ENCODE measurements around the gene C10orf120. TPM values are rescaled to one million over a fixed set of nuclear protein-coding genes. Genes with fewer than 3 reads are reported as not detected.

The C10orf120 gene
- total and polyA plus RNA-seq, 9 of the 15 experiments (the other 6 are each of a cell fraction or from before 2014, with no cell fraction given): not detected

GRCh38 chr10:122669842-122670241, 29.8 kb downstream of the C10orf120 start:
- ChIA-PET POLR2A (no interaction called here), CTCF (ENCODE audit: low intra/inter-chr PET ratio) (no interaction called here)
- in situ Hi-C loops (cut with MboI) (no loop called here), intact Hi-C loops (cut with micrococcal nuclease) (no loop called here)
- Histone ChIP-seq H3K9ac (ENCODE audit: insufficient read depth in 1 of 2, low read depth in 2 of 2, low read length in 2 of 2) (no peak overlapping the region), H3K79me2 (ENCODE audit: control insufficient read depth, insufficient read depth, low read length) (no peaks in the 10 kb centered on the region), H3K4me1 (replicated peaks in 1 of 2; ENCODE audit: control insufficient read depth in 2 of 2, insufficient read depth in 2 of 2, low read length in 2 of 2) (no peaks in the 10 kb centered on the region), H4K20me1 (replicated peaks; ENCODE audit: control insufficient read depth, insufficient read depth, low read length) (no peaks in the 10 kb centered on the region), H3K4me3 (no peak overlapping the region), H3K9me1 (ENCODE audit: control insufficient read depth, insufficient read depth, low read length) (no peaks in the 10 kb centered on the region), H3K27me3 (ENCODE audit: control insufficient read depth in 2 of 2, insufficient read depth in 2 of 2, low read length in 2 of 2) (peaks cover 0 to 4% of the 10 kb centered on the region in 2 experiments; a peak in 2 of 5 replicates), H3K9me3 (replicated peaks; ENCODE audit: control insufficient read depth, insufficient read depth, low read depth, low read length) (no peaks in the 10 kb centered on the region), H2AFZ (ENCODE audit: low read depth, low read length) (no peak overlapping the region), H3K36me3 (ENCODE audit: control insufficient read depth, insufficient read depth, low read length) (no peaks in the 10 kb centered on the region), H3K4me2 (ENCODE audit: insufficient read depth, low read length) (no peak overlapping the region), H3K27ac (ENCODE audit: extremely low read depth, low read depth, low read length) (no peak overlapping the region)
- FAIRE-seq (no peak), DNase-seq (ENCODE audit: extremely low read depth in 1 of 4, low spot score in 3 of 4) (no peak), ATAC-seq (no peak)
- no peak for TF ChIP-seq FIP1L1 (IDR thresholded peaks at IDR 0.05; ENCODE audit: low read depth, low read length, poor library complexity, severe bottlenecking)
- peak; percentile 35 for TF ChIP-seq ZNF316 (IDR thresholded peaks at IDR 0.05)
- 0% methylated on average over 2 of the region's 2 CpGs for WGBS (ENCODE audit: insufficient coverage, low coverage, missing lambda C conversion rate)
- BruUV-seq (replicated peaks): no TSS peak

- ChIA-PET POLR2A (no interaction called here), CTCF (ENCODE audit: low intra/inter-chr PET ratio) (no interaction called here)
- no peak overlapping the region for H2AFZ ChIP-seq (ENCODE audit: low read depth, low read length)
- peaks cover 0 to 9% of the 10 kb centered on the region in 2 experiments; a peak in 2 of 5 replicates for H3K27me3 ChIP-seq (ENCODE audit: control insufficient read depth in 2 of 2, insufficient read depth in 2 of 2, low read length in 2 of 2)
- no peak for ATAC-seq
- BruUV-seq (replicated peaks): no TSS peak
- intact Hi-C loops (cut with micrococcal nuclease): no loop called here
- no peaks in the 10 kb centered on the region for H3K79me2 ChIP-seq (ENCODE audit: control insufficient read depth, insufficient read depth, low read length)
- 7% methylated on average over 2 of the region's 2 CpGs for WGBS (ENCODE audit: insufficient coverage, low coverage, missing lambda C conversion rate)
- H3K4me1 ChIP-seq (replicated peaks in 1 of 2; ENCODE audit: control insufficient read depth in 2 of 2, insufficient read depth in 2 of 2, low read length in 2 of 2): no peaks in the 10 kb centered on the region
- H3K4me3 ChIP-seq: no peak overlapping the region
- no peaks in the 10 kb centered on the region for H3K36me3 ChIP-seq (ENCODE audit: control insufficient read depth, insufficient read depth, low read length)
- no peaks in the 10 kb centered on the region for H3K9me3 ChIP-seq (replicated peaks; ENCODE audit: control insufficient read depth, insufficient read depth, low read depth, low read length)
- H3K9ac ChIP-seq (ENCODE audit: insufficient read depth in 1 of 2, low read depth in 2 of 2, low read length in 2 of 2): no peak overlapping the region
- in situ Hi-C loops (cut with MboI): no loop called here
- H4K20me1 ChIP-seq (replicated peaks; ENCODE audit: control insufficient read depth, insufficient read depth, low read length): no peaks in the 10 kb centered on the region
- no peak overlapping the region for H3K4me2 ChIP-seq (ENCODE audit: insufficient read depth, low read length)
- H3K27ac ChIP-seq (ENCODE audit: extremely low read depth, low read depth, low read length): no peak overlapping the region
- no peak for FAIRE-seq
- TF ChIP-seq NR2F6 (CRISPR knock-in tag; IDR thresholded peaks at IDR 0.05): no peak
- H3K9me1 ChIP-seq (ENCODE audit: control insufficient read depth, insufficient read depth, low read length): no peaks in the 10 kb centered on the region
- no peak for DNase-seq (ENCODE audit: extremely low read depth in 1 of 4, low spot score in 3 of 4)
These were observed 30.6 kb downstream of the C10orf120 start for GRCh38 chr10:122669045-122669444.
